ENCODE results near the gene MBD6.

The MBD6 gene

DNA sequence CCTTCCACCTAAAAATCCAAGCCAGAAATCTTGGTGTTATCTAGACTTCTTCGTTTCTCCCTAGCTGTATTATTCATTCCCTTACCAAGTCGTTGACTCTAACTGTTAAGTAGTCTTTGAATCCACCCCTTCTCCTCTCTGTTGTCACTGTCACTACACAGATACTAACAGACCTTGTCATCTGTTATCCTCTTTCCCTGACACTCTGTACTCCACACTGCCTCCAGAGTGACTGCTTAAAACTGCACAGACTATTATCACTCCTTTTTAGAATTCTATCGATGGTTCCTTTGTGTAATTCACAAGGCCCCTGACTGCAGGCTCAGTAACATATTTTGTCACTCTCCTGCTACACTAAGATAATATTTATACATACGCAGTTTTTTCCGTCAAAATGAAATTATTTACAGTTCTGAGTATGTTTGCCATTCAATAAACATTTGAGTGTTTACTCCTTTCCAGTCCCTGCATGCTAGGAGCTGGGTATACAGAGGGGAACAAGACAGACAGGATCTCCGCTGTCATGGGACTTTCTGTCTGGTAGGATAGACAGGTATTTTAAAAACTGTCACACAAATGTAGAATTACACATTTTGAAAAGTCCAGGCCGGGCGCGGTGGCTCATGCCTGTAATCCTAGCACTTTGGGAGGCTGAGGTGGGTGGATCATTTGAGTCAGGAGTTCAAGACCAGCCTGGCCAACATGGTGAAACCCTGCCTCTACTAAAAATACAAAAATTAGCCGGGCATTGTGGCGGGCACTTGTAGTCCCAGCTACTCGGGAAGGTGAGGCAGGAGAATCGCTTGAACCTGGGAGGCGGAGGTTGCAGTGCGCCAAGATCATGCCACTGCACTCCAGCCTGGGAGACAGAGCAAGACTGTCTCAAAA, 31.0 kb upstream of the MBD6 start:
- TF ChIP-seq, protein P1, sequence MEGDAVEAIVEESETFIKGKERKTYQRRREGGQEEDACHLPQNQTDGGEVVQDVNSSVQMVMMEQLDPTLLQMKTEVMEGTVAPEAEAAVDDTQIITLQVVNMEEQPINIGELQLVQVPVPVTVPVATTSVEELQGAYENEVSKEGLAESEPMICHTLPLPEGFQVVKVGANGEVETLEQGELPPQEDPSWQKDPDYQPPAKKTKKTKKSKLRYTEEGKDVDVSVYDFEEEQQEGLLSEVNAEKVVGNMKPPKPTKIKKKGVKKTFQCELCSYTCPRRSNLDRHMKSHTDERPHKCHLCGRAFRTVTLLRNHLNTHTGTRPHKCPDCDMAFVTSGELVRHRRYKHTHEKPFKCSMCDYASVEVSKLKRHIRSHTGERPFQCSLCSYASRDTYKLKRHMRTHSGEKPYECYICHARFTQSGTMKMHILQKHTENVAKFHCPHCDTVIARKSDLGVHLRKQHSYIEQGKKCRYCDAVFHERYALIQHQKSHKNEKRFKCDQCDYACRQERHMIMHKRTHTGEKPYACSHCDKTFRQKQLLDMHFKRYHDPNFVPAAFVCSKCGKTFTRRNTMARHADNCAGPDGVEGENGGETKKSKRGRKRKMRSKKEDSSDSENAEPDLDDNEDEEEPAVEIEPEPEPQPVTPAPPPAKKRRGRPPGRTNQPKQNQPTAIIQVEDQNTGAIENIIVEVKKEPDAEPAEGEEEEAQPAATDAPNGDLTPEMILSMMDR (IDR thresholded peaks at IDR 0.05) = peak; percentile 27; the same call in 1 of the 2 replicates

DNA sequence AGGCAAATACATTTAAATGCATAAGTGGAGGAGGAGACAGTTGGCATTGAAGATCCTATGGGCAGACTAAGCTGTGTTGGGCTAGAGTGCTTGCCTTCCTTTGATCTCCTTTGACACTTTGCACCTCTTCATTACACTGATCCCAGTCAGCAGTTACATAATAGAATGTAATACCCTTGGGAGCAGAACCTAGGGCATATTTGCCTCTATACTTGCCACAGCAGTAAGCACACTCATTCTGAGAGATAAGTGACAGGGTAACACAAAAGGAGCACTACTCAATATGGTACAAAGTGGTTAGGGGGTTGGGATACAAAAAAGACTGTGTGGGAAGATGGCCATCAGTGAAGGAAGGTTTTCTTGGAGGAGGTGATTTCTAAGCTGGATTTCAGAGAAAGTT, 25.8 kb upstream of the MBD6 start:
- TF ChIP-seq, protein P1 (IDR thresholded peaks at IDR 0.05) = no peak

DNA sequence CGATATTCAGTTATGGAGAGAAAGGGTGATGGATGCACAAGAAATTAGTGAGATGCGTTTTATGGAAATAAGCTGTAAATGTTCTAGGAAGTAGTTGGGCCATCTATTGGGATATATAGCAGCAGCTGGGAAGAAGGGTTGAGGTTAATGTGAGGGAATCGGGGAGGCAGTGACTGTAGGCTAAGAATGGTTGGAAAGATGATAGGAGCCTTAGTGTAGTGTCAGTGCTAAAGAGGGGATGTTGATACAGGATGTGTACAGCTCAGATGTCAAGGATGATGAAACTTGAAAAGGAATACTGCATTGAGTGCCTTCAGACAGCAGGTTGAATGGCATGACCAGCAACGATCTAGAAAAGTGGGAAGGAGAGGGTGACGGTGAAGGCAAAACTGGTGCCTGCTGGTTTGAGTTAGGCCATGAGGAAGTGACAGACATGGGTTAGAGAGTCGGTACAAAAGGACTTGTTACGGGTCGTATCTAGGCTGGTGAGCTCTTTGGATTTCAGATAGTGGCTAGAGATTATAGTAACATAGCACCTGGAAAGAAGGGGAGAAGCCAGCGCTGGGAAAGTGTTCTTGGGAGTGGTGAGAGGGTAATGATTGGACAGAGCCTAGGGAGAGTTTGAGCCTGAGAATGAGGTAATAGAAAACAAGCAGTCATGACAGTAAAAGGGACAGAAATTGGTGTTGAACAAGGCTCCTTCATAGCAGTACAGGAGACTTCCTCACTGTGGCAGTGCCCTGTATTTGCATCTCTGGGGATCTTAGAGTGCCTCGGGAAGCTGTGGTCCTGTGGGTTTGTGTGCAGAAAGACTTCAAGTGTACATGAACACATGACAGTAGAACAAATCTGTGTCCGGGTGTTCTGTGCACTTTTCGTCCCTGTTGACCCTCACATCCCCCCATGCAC, 25.1 kb upstream of the MBD6 start:
- TF ChIP-seq, protein P1 (IDR thresholded peaks at IDR 0.05) = no peak

DNA sequence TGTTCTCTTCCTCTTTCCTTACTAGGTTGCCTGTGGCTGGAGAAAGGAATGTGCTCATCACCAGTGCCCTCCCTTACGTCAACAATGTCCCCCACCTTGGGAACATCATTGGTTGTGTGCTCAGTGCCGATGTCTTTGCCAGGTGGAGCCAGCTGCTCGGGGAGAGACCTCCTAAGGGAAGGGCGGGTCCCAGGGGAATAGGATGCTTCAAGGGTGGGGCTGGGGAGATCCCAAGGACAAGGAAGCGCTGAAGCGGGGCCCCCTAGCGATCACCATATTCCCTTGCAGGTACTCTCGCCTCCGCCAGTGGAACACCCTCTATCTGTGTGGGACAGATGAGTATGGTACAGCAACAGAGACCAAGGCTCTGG, 24.5 kb upstream of the MBD6 start:
- TF ChIP-seq, protein P1 (IDR thresholded peaks at IDR 0.05) = no peak

GRCh38 chr12:57498571-57498970, 24.1 kb upstream of the MBD6 start:
- TF ChIP-seq, protein P1 (IDR thresholded peaks at IDR 0.05) = no peak

- TF ChIP-seq, protein P1 (IDR thresholded peaks at IDR 0.05) = no peak
Observed at GRCh38 chr12:57500213-57500612, 22.4 kb upstream of the MBD6 start.

- TF ChIP-seq, protein P1 (IDR thresholded peaks at IDR 0.05) = no peak
Observed at GRCh38 chr12:57511161-57511560, 11.5 kb upstream of the MBD6 start.

All from LNCAP (cell line).